HepG2 (cell line): ENCODE results near the gene EVI5. TPM values are rescaled to one million over a fixed set of nuclear protein-coding genes. Genes with fewer than 3 reads are reported as not detected.

ENCODE experiments used
- ASH2L ChIP-seq: fragments of 300-600, 200-600 bp; sonication (generic); IDR thresholded peaks from 2 replicates; pipeline ENCODE4 v1.7.0; 2017; ENCODE audit warnings: low read depth, mild to moderate bottlenecking, moderate library complexity, mixed read lengths, low read length; ENCODE audit not compliant: insufficient read length
- CBFB ChIP-seq: sonication (generic); formaldehyde crosslinking; IDR thresholded peaks from 2 replicates; pipeline ENCODE4 v1.4.0; 2020; ENCODE audit warnings: missing genetic modification reagents
- CBX2 ChIP-seq, 2 experiments: fragments of 200-600 bp in 1 of 2; sonication (generic); formaldehyde crosslinking in 1 of 2; IDR thresholded peaks; 2 replicates each; pipeline versions ENCODE4 v1.7.0 to v1.8.1; 2018 to 2022; ENCODE audit warnings: low read depth in 2 of 2, low read length in 1 of 2, mild to moderate bottlenecking in 1 of 2, missing genetic modification reagents in 1 of 2
- CEBPG ChIP-seq: IDR thresholded peaks from 2 replicates; pipeline ENCODE4 v1.6.1; 2016
- DR1 ChIP-seq: sonication (generic); formaldehyde crosslinking; IDR thresholded peaks from 2 replicates; pipeline ENCODE4 v1.8.0; 2021; ENCODE audit warnings: mild to moderate bottlenecking, missing genetic modification reagents, inconsistent platforms
- FOXK1 ChIP-seq: sonication (generic); formaldehyde crosslinking; IDR thresholded peaks from 2 replicates; pipeline ENCODE4 v1.4.0; 2020; ENCODE audit warnings: low read depth, missing genetic modification reagents, borderline replicate concordance
- FOXM1 ChIP-seq: sonication (generic); formaldehyde crosslinking; IDR thresholded peaks from 2 replicates; pipeline ENCODE4 v1.5.0; 2020; ENCODE audit warnings: missing genetic modification reagents
- GLI4 ChIP-seq: sonication (generic); formaldehyde crosslinking; IDR thresholded peaks from 2 replicates; pipeline ENCODE4 v1.5.1; 2020; ENCODE audit warnings: missing genetic modification reagents, mild to moderate bottlenecking, moderate library complexity, borderline replicate concordance
- GTF3A ChIP-seq: sonication (generic); formaldehyde crosslinking; conservative IDR thresholded peaks from 2 replicates; pipeline ENCODE4 v1.4.0; 2020; ENCODE audit warnings: mild to moderate bottlenecking, missing genetic modification reagents
- KDM1A ChIP-seq: IDR thresholded peaks from 2 replicates; pipeline ENCODE4 v1.6.1; 2016; ENCODE audit warnings: missing compliant biosample characterization
- NR2F2 ChIP-seq: IDR thresholded peaks from 2 replicates; pipeline ENCODE4 v1.6.1; 2012; ENCODE audit warnings: low read depth, inconsistent platforms, borderline replicate concordance
- SNRNP70 ChIP-seq: fragments of 200-400 bp; formaldehyde crosslinking; IDR thresholded peaks from 2 replicates; pipeline ENCODE4 v1.6.1; 2017; ENCODE audit warnings: mild to moderate bottlenecking, low read depth, low read length, moderate library complexity
- ZFP37 ChIP-seq: sonication (generic); formaldehyde crosslinking; IDR thresholded peaks from 2 replicates; pipeline ENCODE4 v1.4.0; 2020; ENCODE audit warnings: missing genetic modification reagents, borderline replicate concordance
- ZNF207 ChIP-seq: fragments of 450-650 bp; IDR thresholded peaks from 2 replicates; pipeline ENCODE4 v1.6.1; 2016; ENCODE audit warnings: antibody characterized with exemption, borderline replicate concordance
- ZNF292 ChIP-seq: sonication (generic); formaldehyde crosslinking; IDR thresholded peaks from 2 replicates; pipeline ENCODE4 v1.8.1; 2022; ENCODE audit warnings: mild to moderate bottlenecking, low read depth, missing genetic modification reagents, borderline replicate concordance
- ZNF446 ChIP-seq: sonication (generic); formaldehyde crosslinking; IDR thresholded peaks from 2 replicates; pipeline ENCODE4 v1.5.0; 2020; ENCODE audit warnings: mild to moderate bottlenecking, missing genetic modification reagents
- ZNF556 ChIP-seq: sonication (generic); formaldehyde crosslinking; IDR thresholded peaks from 2 replicates; pipeline ENCODE4 v1.4.0; 2020; ENCODE audit warnings: mild to moderate bottlenecking, missing genetic modification reagents, borderline replicate concordance
- ZNF619 ChIP-seq: sonication (generic); formaldehyde crosslinking; IDR thresholded peaks from 2 replicates; pipeline ENCODE4 v1.4.0; 2020; ENCODE audit warnings: mild to moderate bottlenecking, missing genetic modification reagents
- ZNF768 ChIP-seq: sonication (generic); formaldehyde crosslinking; IDR thresholded peaks from 2 replicates; pipeline ENCODE4 v1.4.0; 2020; ENCODE audit warnings: missing genetic modification reagents
- polyA plus RNA-seq, 8 experiments: library from polyadenylated mRNA; depleted of rRNA in 3 of 8; stranded (reverse) in 7 of 8; unstranded in 1 of 8; fragments of >200 nt; fragmentation: Illumina TruSeq in 4 of 8; extraction: Trizol in 4 of 8; gene quantifications; 2 replicates each; pipeline versions ENCODE4 v1.2.1 to v1.2.3, GENCODE V29; 2011 to 2016; ENCODE audit warnings: low read depth in 4 of 8, missing spikeins in 1 of 8, mixed read lengths in 1 of 8; ENCODE audit not compliant: insufficient read depth in 1 of 8
- total RNA-seq, 5 experiments: library from RNA; depleted of rRNA; stranded (reverse); fragments of >200 nt; fragmentation: Illumina TruSeq; extraction: Trizol; gene quantifications; 2 replicates each; pipeline ENCODE4 v1.2.3, GENCODE V29; 2016; ENCODE audit warnings: low read depth in 1 of 5
- TF ChIP-seq, protein P1 (sequence below): sonication (generic); formaldehyde crosslinking; IDR thresholded peaks from 2 replicates; pipeline ENCODE4 v1.4.0; 2020; ENCODE audit warnings: mild to moderate bottlenecking, missing genetic modification reagents
- TF ChIP-seq, protein P2 (sequence below): sonication (generic); formaldehyde crosslinking; IDR thresholded peaks from 2 replicates; pipeline ENCODE4 v1.9.0; 2021; ENCODE audit warnings: mild to moderate bottlenecking, missing genetic modification reagents
- TF ChIP-seq, protein P3 (sequence below): sonication (generic); formaldehyde crosslinking; IDR thresholded peaks from 2 replicates; pipeline ENCODE4 v1.4.0; 2020; ENCODE audit warnings: mild to moderate bottlenecking, missing genetic modification reagents

The EVI5 gene
- total and polyA plus RNA-seq, 2 of the 13 experiments (the other 11 are each of a cell fraction or from before 2014, with no cell fraction given), result 4.0 to 12.6 TPM

DNA sequence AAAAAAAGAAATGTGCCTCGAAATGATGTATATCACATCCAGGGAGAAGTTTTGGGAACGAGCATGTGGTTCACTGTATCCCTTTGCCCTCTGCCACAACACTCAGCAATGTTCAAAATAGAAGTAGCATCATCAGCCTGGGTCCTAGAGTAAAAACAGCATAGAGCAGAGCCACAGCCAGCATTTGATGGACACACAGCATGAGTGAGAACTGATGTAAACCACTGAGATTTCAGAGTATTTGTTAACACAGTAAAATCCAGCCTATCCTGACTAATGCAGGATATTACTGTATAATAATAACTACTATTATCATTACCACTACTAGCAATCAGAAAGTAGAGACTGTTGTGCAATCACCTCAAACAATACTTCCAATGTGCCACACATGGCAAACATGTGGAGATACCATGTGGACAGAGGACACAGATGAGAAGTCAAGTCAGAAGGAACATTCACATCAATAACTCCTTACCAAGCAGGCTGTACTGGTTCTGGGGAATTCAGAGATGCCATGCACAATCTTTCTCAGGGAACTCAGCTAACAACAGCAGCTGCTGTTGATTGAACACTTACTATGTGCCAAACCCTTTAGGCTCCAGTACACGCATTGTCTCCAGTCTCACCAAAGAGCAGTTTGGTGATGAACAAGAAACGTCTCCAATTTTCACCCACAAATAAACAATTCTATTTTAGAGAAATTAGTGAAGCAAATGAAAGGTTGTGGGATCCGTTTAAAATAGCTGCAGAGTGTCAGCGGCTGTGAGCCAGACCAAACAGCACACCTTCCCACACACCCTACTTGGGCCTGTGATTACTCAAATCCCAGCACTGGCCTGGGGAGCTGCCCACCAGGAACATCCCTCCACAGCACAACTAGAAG lies 281.6 kb downstream of the EVI5 start (continued):
- no peak for TF ChIP-seq ZNF446 (CRISPR knock-in tag)
- TF ChIP-seq KDM1A (CRISPR knock-in tag), result no peak
- TF ChIP-seq ZNF619 (CRISPR knock-in tag), result no peak
- no peak for TF ChIP-seq GTF3A (CRISPR knock-in tag)
- TF ChIP-seq GLI4 (CRISPR knock-in tag), result no peak
- TF ChIP-seq FOXM1 (CRISPR knock-in tag), result no peak
- peak; percentile 72 for TF ChIP-seq CEBPG (CRISPR knock-in tag)
- no peak for TF ChIP-seq NR2F2
- TF ChIP-seq CBFB (CRISPR knock-in tag), result no peak
- no peak for TF ChIP-seq ZNF768 (CRISPR knock-in tag)
- TF ChIP-seq SNRNP70, result no peak
- TF ChIP-seq, protein P1, sequence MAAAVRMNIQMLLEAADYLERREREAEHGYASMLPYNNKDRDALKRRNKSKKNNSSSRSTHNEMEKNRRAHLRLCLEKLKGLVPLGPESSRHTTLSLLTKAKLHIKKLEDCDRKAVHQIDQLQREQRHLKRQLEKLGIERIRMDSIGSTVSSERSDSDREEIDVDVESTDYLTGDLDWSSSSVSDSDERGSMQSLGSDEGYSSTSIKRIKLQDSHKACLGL (CRISPR knock-in tag), result no peak
- TF ChIP-seq ZNF292 (CRISPR knock-in tag), result no peak
- no peak for TF ChIP-seq ASH2L
- TF ChIP-seq FOXK1 (CRISPR knock-in tag), result no peak
- TF ChIP-seq, protein P2, sequence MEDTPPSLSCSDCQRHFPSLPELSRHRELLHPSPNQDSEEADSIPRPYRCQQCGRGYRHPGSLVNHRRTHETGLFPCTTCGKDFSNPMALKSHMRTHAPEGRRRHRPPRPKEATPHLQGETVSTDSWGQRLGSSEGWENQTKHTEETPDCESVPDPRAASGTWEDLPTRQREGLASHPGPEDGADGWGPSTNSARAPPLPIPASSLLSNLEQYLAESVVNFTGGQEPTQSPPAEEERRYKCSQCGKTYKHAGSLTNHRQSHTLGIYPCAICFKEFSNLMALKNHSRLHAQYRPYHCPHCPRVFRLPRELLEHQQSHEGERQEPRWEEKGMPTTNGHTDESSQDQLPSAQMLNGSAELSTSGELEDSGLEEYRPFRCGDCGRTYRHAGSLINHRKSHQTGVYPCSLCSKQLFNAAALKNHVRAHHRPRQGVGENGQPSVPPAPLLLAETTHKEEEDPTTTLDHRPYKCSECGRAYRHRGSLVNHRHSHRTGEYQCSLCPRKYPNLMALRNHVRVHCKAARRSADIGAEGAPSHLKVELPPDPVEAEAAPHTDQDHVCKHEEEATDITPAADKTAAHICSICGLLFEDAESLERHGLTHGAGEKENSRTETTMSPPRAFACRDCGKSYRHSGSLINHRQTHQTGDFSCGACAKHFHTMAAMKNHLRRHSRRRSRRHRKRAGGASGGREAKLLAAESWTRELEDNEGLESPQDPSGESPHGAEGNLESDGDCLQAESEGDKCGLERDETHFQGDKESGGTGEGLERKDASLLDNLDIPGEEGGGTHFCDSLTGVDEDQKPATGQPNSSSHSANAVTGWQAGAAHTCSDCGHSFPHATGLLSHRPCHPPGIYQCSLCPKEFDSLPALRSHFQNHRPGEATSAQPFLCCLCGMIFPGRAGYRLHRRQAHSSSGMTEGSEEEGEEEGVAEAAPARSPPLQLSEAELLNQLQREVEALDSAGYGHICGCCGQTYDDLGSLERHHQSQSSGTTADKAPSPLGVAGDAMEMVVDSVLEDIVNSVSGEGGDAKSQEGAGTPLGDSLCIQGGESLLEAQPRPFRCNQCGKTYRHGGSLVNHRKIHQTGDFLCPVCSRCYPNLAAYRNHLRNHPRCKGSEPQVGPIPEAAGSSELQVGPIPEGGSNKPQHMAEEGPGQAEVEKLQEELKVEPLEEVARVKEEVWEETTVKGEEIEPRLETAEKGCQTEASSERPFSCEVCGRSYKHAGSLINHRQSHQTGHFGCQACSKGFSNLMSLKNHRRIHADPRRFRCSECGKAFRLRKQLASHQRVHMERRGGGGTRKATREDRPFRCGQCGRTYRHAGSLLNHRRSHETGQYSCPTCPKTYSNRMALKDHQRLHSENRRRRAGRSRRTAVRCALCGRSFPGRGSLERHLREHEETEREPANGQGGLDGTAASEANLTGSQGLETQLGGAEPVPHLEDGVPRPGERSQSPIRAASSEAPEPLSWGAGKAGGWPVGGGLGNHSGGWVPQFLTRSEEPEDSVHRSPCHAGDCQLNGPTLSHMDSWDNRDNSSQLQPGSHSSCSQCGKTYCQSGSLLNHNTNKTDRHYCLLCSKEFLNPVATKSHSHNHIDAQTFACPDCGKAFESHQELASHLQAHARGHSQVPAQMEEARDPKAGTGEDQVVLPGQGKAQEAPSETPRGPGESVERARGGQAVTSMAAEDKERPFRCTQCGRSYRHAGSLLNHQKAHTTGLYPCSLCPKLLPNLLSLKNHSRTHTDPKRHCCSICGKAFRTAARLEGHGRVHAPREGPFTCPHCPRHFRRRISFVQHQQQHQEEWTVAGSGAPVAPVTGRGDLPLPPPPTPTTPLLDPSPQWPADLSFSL (CRISPR knock-in tag), result no peak
- TF ChIP-seq ZNF207, result no peak
- TF ChIP-seq, protein P3, sequence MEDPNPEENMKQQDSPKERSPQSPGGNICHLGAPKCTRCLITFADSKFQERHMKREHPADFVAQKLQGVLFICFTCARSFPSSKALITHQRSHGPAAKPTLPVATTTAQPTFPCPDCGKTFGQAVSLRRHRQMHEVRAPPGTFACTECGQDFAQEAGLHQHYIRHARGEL (CRISPR knock-in tag), result no peak
- no peak for TF ChIP-seq ZFP37
- TF ChIP-seq CBX2 (IDR thresholded peaks at IDR 0.05; ENCODE audit: low read depth, low read length), result no peak
- TF ChIP-seq CBX2 (CRISPR knock-in tag; IDR thresholded peaks at IDR 0.05; ENCODE audit: low read depth), result no peak
- no peak for TF ChIP-seq ZNF556
- no peak for TF ChIP-seq DR1 (CRISPR knock-in tag)
